ENCODE data around the gene ST8SIA2.

The ST8SIA2 gene, protein sequence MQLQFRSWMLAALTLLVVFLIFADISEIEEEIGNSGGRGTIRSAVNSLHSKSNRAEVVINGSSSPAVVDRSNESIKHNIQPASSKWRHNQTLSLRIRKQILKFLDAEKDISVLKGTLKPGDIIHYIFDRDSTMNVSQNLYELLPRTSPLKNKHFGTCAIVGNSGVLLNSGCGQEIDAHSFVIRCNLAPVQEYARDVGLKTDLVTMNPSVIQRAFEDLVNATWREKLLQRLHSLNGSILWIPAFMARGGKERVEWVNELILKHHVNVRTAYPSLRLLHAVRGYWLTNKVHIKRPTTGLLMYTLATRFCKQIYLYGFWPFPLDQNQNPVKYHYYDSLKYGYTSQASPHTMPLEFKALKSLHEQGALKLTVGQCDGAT

DNA sequence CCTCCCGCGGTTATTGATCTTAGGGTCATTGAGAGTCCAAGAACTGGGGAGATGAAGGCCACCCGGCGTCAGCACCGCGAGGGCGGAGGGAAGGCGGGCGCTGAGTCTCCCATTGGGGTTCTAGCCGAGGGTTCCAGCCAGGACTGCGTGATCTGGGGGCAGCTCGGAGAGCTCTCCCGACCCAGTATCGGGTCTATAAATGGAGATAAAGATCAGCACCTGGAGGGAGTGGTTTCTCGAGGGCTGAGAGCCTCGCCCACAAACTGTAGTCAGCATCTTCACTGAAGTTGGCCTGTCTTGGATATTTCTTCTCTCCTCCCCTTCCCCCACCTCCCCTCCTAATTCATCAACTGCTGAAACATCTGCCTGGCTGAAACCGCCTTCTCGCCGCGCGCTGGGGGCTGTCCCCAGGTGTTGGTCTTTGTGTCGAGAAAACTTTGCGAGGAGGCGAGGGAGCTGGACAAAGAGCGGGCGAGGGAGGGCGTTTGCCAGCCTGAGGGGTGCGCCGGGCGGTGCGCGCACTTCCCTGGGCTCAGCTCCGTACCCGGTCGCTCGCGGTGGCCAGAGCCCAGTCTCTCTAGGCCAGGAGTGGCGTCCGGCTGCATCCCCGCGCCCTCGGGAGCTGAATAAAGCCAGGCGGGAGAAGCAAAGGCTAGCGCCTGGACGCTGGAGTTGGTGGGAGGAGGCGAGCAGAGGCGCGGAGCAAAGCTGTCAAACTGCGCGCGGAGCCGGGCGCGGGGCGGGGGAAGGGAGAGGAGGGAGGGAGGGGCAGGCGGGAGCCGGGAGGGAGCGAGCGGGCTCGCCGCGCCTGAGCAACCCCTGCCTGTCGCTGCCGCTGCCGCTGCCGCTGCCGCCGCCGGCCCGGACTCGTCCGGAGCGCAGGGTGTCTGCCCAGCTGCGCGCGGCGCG is at the start of gene ST8SIA2:
Gene ST8SIA2 (plus strand): TSS at position 811 of the 909 bp plus-strand sequence. CDS start 184 bp downstream, outside the sequence.
- peak; percentile 42 for DNase-seq (ENCODE audit: low read depth)
- Histone ChIP-seq H3K9ac (ENCODE audit: low read length) (no peak within 1 kb of the TSS), H3K9me3 (ENCODE audit: control insufficient read depth, low read length) (no peaks in the 10 kb centered on the region), H3K4me1 (ENCODE audit: control insufficient read depth, insufficient read depth, low read length) (no peaks in the 10 kb centered on the region), H3K4me3 (ENCODE audit: low read length) (peak within 1 kb of the TSS; percentile 23), H3K36me3 (ENCODE audit: control insufficient read depth, insufficient read depth, low read length, severe bottlenecking) (no peaks in the 10 kb centered on the region), H3K27me3 (replicated peaks; ENCODE audit: control insufficient read depth, insufficient read depth, low read length) (peaks cover 66% of the 10 kb centered on the region)

DNA sequence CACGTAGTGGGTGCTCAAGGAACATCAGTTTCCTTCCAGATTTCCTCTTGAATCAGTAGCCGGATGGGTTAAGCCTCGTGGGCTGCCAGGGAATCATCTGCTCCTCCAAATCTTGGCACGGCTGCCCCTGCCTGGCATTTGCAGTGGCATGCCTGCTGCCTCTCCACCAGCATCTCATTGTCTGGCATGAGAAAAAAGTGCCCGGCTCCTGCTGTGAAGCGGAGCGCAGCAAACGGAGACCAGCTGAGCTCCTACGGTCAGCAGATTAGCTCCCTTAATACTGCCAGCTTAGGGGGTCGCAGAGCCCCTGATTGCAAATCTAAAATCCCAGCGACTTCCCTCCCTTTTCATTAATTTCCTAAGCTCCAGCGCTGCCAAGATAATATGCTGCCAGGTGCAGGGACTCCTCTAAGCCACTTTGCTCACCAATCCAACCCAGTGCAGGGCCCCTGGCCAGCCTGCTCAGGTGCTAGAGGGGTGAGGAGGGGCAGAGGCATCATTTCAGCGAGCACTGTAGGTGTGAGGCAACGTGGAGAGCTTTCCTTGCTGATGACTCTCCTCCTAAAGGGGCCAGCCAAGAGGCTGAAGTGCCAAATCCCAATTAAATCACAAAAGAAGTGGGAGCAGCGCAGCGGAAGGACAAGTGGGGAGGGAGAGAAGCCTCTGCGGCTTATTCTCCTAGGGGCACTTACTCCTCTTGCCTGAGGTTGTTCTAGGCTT is 49.6 kb upstream of the ST8SIA2 start:
- Histone ChIP-seq H3K4me1 (ENCODE audit: control insufficient read depth, insufficient read depth, low read length) (no peaks in the 10 kb centered on the region), H3K4me3 (ENCODE audit: low read length) (no peak overlapping the region), H3K36me3 (ENCODE audit: control insufficient read depth, insufficient read depth, low read length, severe bottlenecking) (no peaks in the 10 kb centered on the region), H3K9me3 (ENCODE audit: control insufficient read depth, low read length) (peaks cover 6% of the 10 kb centered on the region), H3K27me3 (replicated peaks; ENCODE audit: control insufficient read depth, insufficient read depth, low read length) (peaks cover 31% of the 10 kb centered on the region), H3K9ac (ENCODE audit: low read length) (no peak overlapping the region)
- no peak for DNase-seq (ENCODE audit: low read depth)

DNA sequence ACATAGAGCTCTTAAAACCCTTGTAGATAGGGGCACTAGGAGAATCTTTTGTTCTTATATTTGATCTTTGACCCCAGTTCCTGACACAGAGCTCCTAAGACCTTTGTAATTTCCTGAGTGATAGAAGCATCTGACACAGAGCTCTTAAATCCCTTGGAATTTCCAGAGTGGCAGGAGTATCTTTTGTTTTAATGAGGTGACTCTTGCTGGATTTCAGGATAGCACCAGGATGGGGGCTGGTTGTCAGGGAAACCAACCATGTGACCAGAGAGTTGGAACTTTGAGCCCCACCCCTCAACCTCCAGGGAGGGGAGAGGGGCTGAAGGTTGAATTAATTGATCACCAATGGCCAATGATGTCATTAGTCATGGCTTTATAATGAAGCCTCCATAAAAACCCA is 47.6 kb upstream of the ST8SIA2 start:
- Histone ChIP-seq H3K36me3 (ENCODE audit: control insufficient read depth, insufficient read depth, low read length, severe bottlenecking) (no peaks in the 10 kb centered on the region), H3K9me3 (ENCODE audit: control insufficient read depth, low read length) (peaks cover 6% of the 10 kb centered on the region), H3K4me1 (ENCODE audit: control insufficient read depth, insufficient read depth, low read length) (no peaks in the 10 kb centered on the region), H3K27me3 (replicated peaks; ENCODE audit: control insufficient read depth, insufficient read depth, low read length) (peaks cover 26% of the 10 kb centered on the region), H3K9ac (ENCODE audit: low read length) (no peak overlapping the region), H3K4me3 (ENCODE audit: low read length) (no peak overlapping the region)
- no peak for DNase-seq (ENCODE audit: low read depth)

DNA sequence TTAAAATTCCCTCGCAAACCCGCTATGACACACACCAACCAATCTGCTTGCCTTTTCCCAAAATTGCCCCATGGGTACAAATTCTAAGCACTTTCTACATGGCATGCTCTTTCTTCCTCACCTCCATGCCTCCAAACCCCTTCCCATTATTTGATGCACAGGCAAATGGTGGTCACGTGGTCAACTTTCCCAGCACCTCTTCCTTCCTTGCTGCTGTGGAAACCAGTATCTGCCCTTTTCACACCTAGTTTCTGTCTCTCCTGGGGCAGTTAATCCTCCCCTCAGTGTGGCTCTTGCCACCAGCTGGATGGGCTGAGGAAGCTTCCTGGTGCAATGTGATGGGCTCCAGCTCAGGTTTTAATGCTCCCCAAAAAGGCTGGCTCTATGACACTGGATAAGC is 38.4 kb upstream of the ST8SIA2 start:
- H3K4me3 ChIP-seq (ENCODE audit: low read length): no peak overlapping the region
- no peaks in the 10 kb centered on the region for H3K36me3 ChIP-seq (ENCODE audit: control insufficient read depth, insufficient read depth, low read length, severe bottlenecking)
- no peak for DNase-seq (ENCODE audit: low read depth)
- no peak overlapping the region for H3K9ac ChIP-seq (ENCODE audit: low read length)
- H3K27me3 ChIP-seq (replicated peaks; ENCODE audit: control insufficient read depth, insufficient read depth, low read length): peaks cover 8% of the 10 kb centered on the region
- no peaks in the 10 kb centered on the region for H3K4me1 ChIP-seq (ENCODE audit: control insufficient read depth, insufficient read depth, low read length)
- no peaks in the 10 kb centered on the region for H3K9me3 ChIP-seq (ENCODE audit: control insufficient read depth, low read length)

DNA sequence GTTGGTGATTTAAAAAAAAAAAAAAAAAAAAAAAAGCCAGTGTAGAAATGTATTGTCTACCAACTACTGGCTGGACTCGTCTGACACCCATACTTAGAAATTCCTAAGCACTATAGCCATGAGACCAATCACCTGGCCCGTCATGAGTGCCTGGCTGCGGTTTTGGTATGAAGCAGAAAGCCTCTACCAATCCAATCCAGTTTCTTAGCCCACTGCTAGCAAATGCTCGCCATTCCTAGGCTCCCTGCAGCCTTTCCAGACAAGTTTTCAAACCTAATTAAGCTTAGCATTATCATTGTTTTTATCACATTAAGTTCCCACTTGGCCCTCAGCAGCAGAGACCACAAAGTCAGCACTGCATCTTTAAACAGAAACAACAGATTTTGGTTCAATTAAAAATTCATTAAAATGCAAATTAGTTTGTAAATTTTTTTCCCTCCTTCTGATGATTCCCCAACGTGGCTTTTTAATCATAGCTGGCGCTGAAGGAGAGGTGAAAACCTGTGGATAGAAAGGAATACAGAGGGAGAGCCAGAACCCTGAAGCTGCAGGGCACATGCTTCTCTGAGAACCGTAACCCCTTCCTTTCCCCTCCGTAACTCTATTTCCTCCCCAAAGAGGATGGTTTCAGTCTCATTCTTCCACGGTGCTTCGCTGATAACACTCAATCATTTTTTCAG is 32.2 kb upstream of the ST8SIA2 start:
- no peaks in the 10 kb centered on the region for H3K9me3 ChIP-seq (ENCODE audit: control insufficient read depth, low read length)
- H3K36me3 ChIP-seq (ENCODE audit: control insufficient read depth, insufficient read depth, low read length, severe bottlenecking): no peaks in the 10 kb centered on the region
- DNase-seq (ENCODE audit: low read depth): no peak
- H3K27me3 ChIP-seq (replicated peaks; ENCODE audit: control insufficient read depth, insufficient read depth, low read length): peaks cover 22% of the 10 kb centered on the region
- no peak overlapping the region for H3K4me3 ChIP-seq (ENCODE audit: low read length)
- no peak overlapping the region for H3K9ac ChIP-seq (ENCODE audit: low read length)
- peaks cover 4% of the 10 kb centered on the region for H3K4me1 ChIP-seq (ENCODE audit: control insufficient read depth, insufficient read depth, low read length)

- no peaks in the 10 kb centered on the region for H3K9me3 ChIP-seq (ENCODE audit: control insufficient read depth, low read length)
- H3K27me3 ChIP-seq (replicated peaks; ENCODE audit: control insufficient read depth, insufficient read depth, low read length): peaks cover 18% of the 10 kb centered on the region
- peaks cover 4% of the 10 kb centered on the region for H3K4me1 ChIP-seq (ENCODE audit: control insufficient read depth, insufficient read depth, low read length)
- no peaks in the 10 kb centered on the region for H3K36me3 ChIP-seq (ENCODE audit: control insufficient read depth, insufficient read depth, low read length, severe bottlenecking)
- no peak overlapping the region for H3K4me3 ChIP-seq (ENCODE audit: low read length)
- DNase-seq (ENCODE audit: low read depth): no peak
- H3K9ac ChIP-seq (ENCODE audit: low read length): no peak overlapping the region
Measured at GRCh38 chr15:92362001-92362350, 31.7 kb upstream of the ST8SIA2 start.

DNA sequence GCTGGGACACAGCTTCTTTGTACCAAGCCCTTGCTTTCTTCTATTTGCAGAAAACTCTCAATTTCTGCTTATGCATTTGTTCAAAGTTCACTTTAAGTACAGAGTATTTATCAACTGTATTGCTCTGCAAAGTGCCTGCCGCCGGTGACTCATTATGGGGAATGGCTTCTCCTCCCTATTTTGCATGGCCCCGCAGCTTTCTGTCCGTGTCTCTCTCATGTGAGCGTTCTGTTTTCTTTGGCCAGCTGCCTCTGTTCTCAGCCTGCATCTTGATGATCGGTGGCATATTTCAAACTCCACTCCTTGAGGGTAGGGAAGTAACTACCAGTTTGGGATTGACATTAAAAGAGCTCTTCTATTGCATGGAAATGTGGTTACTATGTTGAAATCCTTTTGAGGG is 28.6 kb upstream of the ST8SIA2 start:
- H3K4me1 ChIP-seq (ENCODE audit: control insufficient read depth, insufficient read depth, low read length): peaks cover 4% of the 10 kb centered on the region

DNA sequence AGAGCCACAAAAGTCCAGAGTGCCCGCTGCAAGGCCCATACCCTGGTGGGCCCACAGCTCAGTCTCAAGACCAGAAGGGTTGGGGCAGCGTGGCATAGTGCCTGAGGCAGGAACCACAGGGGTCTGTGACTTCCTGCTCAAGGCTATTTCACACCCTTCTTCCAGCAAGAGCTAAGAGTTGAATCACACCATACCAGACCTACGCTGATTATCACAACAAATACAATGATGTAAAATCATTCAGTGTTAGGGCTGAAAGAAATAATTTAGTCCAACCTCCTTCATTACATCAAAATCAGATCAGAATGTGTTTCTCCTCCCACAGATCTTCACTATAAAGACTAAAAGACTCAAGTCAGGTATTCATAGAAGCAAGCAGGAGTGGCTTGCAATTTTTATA is 27.8 kb upstream of the ST8SIA2 start:
- H3K4me1 ChIP-seq (ENCODE audit: control insufficient read depth, insufficient read depth, low read length): peaks cover 4% of the 10 kb centered on the region
- no peak overlapping the region for H3K9ac ChIP-seq (ENCODE audit: low read length)
- no peaks in the 10 kb centered on the region for H3K36me3 ChIP-seq (ENCODE audit: control insufficient read depth, insufficient read depth, low read length, severe bottlenecking)
- no peaks in the 10 kb centered on the region for H3K9me3 ChIP-seq (ENCODE audit: control insufficient read depth, low read length)
- no peak for DNase-seq (ENCODE audit: low read depth)
- H3K27me3 ChIP-seq (replicated peaks; ENCODE audit: control insufficient read depth, insufficient read depth, low read length): peaks cover 14% of the 10 kb centered on the region
- no peak overlapping the region for H3K4me3 ChIP-seq (ENCODE audit: low read length)

More for the DNA sequence above, 28.6 kb upstream of the ST8SIA2 start:
- Histone ChIP-seq H3K36me3 (ENCODE audit: control insufficient read depth, insufficient read depth, low read length, severe bottlenecking) (no peaks in the 10 kb centered on the region), H3K4me3 (ENCODE audit: low read length) (no peak overlapping the region), H3K9me3 (ENCODE audit: control insufficient read depth, low read length) (no peaks in the 10 kb centered on the region), H3K27me3 (replicated peaks; ENCODE audit: control insufficient read depth, insufficient read depth, low read length) (peaks cover 18% of the 10 kb centered on the region), H3K9ac (ENCODE audit: low read length) (no peak overlapping the region)
- DNase-seq (ENCODE audit: low read depth): no peak

- peaks cover 4% of the 10 kb centered on the region for H3K4me1 ChIP-seq (ENCODE audit: control insufficient read depth, insufficient read depth, low read length)
- no peak for DNase-seq (ENCODE audit: low read depth)
- H3K36me3 ChIP-seq (ENCODE audit: control insufficient read depth, insufficient read depth, low read length, severe bottlenecking): no peaks in the 10 kb centered on the region
- peaks cover 15% of the 10 kb centered on the region for H3K27me3 ChIP-seq (replicated peaks; ENCODE audit: control insufficient read depth, insufficient read depth, low read length)
- H3K9ac ChIP-seq (ENCODE audit: low read length): no peak overlapping the region
- no peak overlapping the region for H3K4me3 ChIP-seq (ENCODE audit: low read length)
- no peaks in the 10 kb centered on the region for H3K9me3 ChIP-seq (ENCODE audit: control insufficient read depth, low read length)
Measured at GRCh38 chr15:92366381-92366780, 27.3 kb upstream of the ST8SIA2 start.

GRCh38 chr15:92375057-92375456 is 18.6 kb upstream of the ST8SIA2 start:
- H3K36me3 ChIP-seq (ENCODE audit: control insufficient read depth, insufficient read depth, low read length, severe bottlenecking): no peaks in the 10 kb centered on the region
- no peak for DNase-seq (ENCODE audit: low read depth)
- no peak overlapping the region for H3K9ac ChIP-seq (ENCODE audit: low read length)
- no peak overlapping the region for H3K4me3 ChIP-seq (ENCODE audit: low read length)
- H3K27me3 ChIP-seq (replicated peaks; ENCODE audit: control insufficient read depth, insufficient read depth, low read length): peaks cover 22% of the 10 kb centered on the region
- no peaks in the 10 kb centered on the region for H3K4me1 ChIP-seq (ENCODE audit: control insufficient read depth, insufficient read depth, low read length)
- peaks cover 7% of the 10 kb centered on the region for H3K9me3 ChIP-seq (ENCODE audit: control insufficient read depth, low read length)

All from adipocyte (in vitro differentiated cells).